Stimulated activated CD4-positive, alpha-beta T cell treated with anti-CD3 and anti-CD28 coated beads, Interleukin-1b, Interleukin-23, amount 100 ng/mL, for 1 hour (primary cell): ENCODE measurements around the gene ACTR6.
"Not testable (repeated sequence)": the region's sequence is repeated elsewhere in the genome, so short reads cannot be mapped to it uniquely, and the experiment has no call there.

Experiments used
- DNase-seq, 2 donors: peaks; one replicate each; pipeline ENCODE4 v3.0.0-alpha.2; 2020; ENCODE audit warnings: low read depth in 2 of 2

ACTR6 gene

DNA sequence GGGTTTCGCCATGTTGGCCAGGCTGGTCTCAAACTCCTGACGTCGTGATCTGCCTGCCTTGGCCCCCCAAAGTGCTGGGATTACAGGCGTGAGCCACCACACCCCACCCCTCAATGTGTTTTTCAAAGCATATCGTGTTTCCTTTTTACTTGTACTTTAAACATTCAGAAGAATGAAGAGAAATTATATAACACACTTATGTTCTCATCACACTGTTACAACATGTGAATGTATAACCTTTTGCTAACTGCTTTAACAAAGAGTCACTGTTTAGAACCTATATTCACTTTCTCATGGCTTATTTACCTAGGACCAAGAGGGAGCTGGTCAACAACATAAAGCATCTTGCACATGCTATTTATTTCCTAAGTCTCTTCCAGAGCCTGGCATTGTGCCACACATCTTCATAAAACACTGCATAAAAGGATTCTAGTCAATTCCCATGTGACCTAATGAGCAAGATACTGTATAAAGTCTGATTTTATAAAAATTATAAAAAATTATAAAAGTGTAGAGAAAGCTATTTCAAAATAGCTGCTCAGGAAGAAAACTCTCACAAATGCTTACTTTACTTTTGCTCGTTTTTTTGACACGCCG lies 16.0 kb upstream of the ACTR6 start:
- no peak for DNase-seq

DNA sequence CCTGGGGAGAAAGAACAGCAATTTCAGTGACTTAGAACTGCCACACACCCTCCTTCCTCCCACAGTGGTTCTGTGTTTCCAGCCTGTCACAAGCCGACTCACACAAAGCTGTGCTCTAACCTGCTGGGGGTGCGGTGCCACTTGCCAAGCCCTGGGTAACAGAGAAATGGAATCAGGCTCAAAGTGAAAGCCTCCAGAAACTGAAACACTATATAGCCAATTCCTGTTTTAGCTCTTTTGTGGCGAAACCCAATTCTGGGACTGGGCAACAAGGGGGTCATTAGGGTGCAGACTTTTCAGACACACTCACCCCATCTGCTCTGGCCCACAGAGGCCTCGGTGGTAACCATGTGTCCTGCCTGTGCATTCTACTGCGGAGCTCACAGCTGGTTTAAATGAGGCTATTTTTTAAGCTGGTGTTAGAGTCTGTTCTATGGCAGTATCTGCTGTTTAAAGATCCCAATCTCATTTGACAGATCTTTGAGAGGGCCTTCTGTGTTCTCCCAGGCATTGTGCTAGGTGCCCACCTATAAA lies 15.2 kb upstream of the ACTR6 start:
- DNase-seq: no peak

DNA sequence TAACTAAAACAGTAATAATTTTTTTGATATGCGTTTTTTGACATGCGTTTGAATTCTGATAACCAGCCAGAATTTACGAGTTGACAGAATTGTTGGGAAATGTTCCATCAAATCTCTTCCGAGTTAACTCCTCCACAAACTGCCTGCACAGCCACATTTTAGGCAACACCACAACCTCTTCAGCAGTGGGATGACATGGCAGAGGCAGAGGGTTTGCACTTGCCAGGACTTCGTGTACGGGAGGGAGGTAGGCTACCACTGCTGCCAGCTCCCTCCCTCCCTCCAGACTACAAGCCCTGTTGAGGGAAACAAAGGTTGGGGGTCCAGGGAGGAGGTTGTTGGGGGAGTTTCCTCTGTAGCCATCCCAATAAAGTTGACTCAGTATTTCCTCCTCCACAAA lies 14.5 kb upstream of the ACTR6 start:
- no peak for DNase-seq

DNA sequence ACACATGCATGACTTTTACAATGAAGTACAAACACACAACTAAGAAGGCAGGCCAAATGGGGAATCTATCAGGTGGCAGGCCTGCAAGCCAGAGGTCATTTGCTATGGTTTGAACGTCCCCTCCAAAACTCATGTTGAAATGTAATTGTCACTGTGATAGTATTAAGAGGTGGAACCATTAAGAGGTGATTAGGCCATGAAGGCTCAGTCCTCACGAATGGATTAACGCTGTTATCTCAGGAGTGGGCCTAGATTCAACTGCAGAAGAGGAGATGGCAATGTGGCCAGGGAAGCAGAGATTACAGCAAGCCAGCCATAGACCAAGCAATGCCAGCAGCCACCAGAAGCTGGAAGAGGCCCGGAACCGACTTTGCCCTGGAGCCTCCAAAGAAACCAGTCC lies 13.5 kb upstream of the ACTR6 start:
- DNase-seq: no peak

DNA sequence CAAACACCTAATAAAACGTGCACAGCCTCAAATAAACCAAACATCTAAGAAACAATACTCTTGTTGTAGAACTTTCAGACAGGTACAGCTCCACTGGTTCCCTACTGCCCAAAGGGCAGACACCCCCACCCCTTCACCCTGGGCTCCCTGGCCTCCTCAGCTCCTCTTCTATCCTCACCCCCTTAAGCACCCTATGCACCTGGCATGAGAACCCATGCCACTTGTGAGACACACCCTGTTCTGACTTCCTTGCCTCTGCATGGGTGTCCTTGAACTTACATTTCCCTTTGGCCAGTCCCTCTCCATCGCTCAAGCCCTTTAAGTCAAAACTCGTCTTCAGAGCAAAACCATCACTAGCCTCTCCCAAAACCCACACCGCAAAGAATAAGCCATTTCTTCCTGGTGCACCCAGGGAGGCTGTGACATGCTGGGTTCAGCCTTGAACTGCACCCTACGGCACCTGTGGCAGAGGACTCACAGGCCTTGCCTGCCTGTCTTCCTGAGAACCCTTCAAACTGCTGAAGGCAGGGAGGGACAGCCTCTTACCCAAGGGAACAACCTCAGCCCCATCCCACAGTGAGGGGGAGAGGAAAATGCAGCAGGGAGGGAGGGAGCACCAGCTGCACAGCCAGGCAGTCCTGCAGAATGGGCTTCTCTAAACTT lies 12.6 kb upstream of the ACTR6 start:
- no peak for DNase-seq

DNA sequence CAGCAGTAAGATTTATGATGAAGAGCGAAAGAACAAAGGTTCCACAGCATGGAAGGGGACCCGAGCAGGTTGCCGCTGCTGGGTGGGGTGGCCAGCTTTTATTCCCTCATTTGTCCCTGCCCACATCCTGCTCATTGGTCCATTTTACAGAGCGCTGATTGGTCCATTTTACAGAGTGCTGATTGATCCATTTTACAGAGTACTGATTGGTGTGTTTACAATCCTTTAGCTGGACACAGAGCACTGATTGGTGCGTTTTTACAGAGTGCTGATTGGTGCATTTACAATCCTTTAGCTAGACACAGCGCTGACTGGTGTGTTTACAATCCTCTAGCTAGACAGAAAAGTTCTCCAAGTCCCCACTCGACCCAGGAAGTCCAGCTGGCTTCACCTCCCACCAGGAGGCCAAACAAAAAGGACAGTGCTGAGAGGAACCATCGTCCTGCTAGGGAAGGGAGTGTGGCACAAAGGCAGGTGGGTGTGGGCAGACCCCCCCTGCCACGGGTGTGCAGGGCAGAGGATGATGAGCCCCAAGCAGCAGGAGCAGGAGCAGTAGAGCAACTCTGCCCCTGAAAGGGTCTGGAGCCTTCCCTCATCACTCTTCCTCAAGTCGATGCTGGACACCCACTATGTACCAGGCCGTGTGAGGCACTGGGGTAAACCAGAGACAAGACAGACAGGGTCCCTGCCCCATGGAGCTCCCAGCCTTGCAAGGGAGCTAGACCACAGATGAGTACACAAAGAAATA lies 11.6 kb upstream of the ACTR6 start:
- not testable (repeated sequence) for DNase-seq

DNA sequence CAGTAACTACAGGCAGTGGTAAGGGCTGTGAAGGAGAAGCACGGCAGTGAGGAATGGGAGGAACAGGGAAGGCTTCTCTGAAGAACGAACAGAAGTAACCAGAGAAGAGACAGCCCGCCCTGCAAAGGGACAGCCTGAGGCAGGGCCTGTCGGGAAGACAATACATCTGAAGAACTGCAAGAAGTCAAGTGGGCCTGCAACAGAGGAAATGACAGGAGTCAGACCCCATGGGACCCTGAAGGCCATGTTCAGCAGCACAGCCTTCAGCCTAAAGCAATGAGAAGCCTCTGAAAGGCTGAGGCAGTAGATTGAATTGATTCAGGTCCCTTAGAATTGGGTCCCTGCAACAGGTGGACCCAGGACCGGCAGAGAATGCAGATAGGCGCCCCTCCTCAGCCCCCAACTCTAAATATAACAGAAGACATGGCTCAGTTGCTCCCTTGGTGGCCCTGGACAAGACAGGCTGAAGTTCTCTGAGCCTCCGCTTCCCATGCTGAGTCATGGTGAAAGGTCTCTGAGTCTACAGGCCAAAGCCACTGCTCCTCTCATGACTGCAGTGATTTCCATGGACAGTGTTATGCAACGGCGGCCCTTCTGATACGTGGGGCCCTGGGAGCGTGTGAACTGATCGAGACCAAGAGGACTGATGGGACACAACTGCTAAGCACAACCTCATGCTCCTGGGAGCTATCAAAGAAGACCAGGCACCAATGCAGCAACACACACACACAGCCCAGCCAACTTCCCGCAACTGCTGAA lies 10.8 kb upstream of the ACTR6 start:
- no peak for DNase-seq

DNA sequence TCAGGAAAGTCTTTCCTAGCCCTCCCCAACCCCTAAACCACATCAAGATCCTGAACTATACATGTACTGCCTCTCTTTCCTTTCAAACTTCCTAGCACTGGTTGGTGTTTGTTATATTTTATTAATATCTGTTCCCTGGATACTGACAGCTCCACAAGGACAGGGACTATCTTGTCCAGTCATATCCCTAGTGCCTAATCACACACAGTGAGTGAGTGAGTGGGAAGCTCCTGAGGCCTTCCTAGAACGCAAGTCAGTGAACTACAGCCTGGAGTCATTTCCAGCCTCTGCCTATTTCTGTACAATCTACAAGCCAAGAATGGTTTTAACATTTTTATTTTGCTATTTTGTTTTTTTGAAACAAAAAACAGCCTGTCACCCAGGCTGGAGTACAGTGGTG lies 7.5 kb upstream of the ACTR6 start:
- no peak for DNase-seq

DNA sequence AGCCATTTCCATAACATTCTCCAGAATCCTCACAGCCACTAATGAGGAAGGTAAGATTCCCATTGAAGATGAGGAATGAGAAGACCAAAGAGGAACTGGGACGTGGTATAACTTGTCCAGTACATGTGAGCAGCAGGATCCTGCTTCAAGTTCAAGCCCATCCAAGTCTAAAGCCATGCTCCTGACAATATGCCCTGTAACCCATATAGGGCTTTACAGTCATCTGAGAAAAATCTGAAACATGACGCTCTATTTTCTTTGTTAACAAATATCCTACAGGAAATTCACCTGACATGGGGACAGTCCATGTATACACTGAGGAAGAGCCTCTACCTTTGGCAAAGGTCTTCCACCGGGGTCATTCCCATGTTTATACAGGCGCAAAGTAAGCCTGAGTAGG lies 3.1 kb upstream of the ACTR6 start:
- no peak for DNase-seq

DNA sequence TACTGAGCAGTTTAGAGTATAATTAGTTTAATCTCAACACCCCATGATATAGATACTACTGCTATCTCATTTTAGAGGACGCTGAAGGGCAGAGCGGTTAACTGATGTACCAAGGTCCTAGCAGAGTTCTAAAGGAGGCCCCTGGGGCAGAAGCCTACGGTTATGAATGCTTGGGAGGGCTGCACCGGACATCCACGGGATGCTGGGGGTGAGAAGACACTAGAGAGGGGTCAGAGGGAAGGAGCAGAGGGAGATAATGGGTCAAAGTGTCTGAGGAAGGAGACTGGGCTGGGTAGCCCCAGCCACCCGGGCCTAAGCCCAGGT lies 1.6 kb upstream of the ACTR6 start:
- no peak for DNase-seq

DNA sequence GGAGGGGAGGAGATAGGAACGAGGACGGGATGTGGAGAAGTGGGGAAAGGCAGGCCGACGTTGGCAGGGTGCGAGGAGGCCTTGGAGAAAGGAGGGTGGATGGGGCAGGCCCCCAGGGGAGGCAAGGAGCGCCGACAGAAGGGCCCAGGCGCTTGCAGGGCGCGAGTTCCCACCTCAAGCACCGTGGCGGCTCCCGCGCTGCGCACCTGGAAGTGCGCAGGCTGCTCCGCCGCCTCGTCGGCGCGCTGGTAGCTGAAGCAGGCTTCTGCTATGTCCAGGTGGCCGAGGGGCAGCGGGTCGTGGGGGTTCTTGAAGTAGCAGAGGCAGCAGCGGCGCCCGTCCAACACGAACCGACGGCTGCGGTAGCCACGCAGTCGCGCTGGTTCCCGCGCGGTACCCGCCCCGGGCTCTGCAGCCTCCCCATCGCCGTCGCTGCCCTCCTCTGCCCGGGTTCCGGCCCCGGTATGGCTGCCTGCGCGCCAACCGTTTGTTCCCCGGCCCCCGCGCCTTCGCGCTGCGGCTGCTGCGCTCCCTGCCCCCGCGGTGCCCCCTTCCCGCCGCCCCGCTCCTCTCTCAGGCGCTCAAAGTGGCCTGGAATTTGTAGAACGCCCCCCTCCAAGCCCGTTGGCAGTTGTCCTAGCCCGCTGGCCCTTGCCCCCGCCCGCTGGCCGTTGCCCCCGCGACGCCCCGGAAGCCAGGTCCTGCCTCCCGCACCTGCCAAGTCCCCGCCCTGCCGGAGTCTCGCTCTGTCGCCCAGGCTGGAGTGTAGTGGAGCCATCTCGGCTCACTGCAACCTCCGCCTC lies 1.1 kb upstream of the ACTR6 start:
- DNase-seq: peak; percentile 19 to 41

DNA sequence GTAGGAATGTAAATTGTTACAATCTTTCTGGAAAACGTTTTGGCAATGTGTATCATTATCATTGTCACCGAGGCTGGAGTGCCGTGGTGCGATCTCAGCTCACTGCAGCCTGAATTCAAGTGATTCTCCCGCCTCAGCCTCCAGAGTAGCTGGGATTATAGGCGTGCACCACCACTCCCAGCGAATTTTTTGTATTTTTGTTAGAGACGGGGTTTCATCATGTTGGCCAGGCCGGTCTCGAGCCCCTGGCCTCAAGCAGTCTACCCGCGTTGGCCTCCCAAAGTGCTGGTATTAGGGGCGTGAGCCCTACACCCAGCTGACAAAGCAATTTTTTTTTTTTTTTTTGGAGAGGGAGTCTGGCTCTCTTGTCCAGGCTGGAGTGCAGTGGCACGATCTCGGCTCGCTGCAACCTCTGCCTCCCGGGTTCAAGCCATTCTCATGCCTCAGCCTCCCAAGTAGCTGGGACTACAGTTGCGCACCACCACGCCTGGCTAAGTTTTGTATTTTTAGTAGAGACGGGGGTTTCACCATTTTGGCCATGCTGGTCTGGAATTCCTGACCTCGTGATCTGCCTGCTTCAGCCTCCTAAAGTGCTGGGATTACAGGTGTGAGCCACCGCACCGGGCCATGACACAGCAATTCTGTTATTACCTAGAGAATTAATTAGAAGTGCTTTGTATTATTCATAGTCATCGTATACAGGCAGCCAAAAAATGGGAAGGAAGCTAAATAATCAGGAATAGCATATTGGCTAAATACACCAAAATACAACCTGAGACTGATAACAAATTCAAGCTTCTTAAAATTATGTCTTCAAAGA lies 1.2 kb downstream of the ACTR6 start:
- no peak for DNase-seq

DNA sequence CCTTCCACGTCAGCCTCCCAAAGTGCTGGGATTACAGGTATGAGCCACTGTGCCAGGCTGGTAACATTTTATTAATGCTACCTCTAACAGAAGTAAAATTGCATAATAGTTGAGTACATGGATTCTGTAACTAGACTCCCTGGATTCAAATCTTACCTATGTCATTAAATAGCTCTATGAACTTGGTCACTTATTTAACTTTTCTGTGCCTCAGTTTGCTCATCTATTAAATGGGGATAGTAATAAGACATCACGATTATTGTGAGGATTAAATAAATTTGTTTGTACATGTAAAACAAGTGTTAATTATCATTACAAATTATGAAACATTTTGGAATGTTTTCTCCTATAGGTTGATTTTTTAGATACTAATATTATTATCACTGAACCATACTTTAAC lies 6.7 kb downstream of the ACTR6 start:
- DNase-seq: no peak

DNA sequence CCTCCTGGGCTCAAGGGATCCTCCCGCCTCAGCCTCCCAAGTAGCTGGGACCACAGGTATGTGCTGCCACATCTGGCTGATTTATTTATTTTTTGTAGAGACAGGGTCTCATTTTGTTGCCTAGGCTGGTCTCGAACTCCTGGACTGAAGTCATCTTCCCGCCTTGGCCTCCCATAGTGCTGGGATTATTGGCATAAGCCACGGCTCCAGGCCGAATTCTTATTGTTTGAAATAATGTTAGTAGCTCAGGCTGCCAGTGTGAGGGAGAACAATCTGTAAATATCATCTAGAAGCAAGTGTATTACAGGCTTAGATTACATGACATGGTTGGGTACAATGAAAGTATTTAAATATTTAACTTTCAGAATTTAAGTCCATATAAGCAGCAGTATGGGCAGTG lies 8.2 kb downstream of the ACTR6 start:
- DNase-seq: no peak

DNA sequence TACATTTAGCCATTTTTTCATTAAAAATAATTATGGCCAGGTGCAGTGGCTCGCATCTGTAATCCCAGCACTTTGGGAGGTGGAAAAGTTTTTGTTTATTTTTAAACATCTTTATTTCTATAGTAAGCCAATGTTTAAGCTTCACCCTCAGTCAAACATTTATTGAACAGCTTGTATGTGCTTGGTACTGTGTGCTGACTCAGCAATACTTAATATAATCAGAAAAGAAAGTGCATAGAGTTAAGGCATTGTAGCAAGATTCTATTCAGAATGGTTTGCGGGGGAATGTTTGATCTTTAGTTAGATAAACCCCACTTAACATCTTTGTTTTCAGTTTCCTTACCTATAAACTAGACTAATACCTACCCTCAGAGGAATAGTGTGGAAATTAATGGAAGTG lies 11.1 kb downstream of the ACTR6 start:
- no peak for DNase-seq

DNA sequence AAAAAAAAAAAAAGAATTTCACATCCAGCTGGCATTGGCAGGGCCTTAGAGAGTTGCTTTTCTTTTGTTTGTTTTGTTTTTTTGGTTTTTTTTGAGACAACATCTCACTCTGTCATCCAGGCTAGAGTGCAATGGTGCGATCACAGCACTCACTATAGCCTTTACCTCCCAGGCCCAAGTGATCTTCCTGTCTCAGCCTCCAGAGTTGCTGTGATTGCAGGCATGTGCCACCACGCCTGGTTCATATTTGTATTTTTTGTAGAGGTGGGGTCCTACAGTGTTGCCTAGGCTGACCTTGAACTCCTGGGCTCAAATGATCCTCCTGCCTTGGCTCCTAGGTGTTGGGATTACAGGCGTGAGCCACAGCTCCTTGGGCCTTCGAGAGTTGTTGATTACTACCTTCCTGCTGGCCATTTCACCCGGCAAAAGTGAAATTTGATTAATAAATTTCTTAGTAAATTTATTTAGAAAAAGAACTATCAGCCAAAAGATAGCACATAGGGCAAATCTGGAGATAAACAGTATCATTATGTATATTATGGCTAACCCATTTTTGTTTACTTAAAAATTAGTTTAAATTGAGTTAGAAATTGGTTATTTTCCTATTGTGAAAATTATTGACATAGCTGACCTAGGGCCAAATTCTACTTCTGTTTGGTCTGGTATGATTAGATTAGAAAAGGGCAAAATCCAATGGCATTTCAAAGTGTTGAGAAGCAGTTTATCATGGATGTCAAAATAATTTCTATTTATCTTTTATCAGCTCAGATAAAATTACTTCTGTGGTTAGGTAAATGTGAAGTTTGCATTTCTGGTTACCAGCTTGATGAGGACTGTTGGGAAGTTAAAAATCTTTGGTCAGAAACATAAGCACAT lies 12.6 kb downstream of the ACTR6 start:
- no peak for DNase-seq

DNA sequence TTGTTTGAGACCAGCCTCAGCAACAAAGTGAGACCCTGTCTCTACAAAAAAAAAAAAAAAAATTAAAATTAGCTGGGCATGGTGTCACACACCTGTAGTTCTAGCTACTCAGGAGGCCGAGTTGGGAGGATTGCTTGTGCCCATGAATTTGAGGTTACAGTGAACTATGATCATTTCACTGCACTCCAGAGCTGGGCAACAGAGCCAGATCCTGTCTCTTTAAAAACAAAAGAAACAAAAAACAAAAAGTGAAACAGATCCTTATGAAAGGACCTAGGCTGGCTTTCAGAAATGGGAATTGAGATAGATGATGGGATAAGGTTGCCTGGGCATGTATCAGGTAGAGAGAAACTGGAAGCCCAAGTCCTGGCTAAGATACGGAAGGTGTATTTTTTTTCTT lies 13.9 kb downstream of the ACTR6 start:
- DNase-seq: no peak

DNA sequence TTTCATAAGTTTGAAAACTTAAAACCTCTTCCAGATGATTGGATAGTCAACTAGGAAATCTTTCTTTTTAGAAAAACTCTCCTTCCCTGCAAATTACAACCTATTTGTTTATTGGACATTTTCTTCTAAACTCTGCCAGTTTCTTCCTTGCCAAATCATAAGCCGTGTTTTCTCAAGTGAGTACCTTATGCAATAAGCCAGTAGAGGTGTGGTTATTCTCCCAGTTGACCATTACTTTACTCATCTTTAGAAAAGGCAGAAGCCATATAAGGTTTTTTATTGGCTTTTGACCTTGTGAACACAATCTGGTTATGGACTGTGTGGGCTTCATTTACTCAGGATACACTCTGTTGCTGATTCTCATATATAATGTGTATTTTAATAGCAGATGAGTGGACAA lies 14.6 kb downstream of the ACTR6 start:
- DNase-seq: no peak

DNA sequence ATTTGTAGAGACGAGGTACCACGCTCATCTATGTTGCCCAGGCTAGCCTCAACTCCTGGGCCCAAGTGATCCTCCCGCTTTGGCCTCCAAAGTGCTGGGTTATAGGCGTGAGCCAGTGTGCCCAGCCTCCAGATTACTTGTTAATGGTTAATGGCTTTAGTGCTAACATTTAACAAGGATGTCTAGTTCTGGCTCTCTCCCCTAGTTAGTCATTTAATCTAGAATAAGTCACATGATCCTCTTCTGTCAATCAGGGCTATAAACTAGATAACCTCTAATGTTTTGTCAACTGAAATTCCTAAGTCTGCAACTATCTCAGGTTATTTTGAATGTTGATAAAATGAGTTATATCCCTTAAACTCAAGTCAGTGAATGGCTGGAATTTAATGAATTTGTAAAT lies 15.7 kb downstream of the ACTR6 start:
- no peak for DNase-seq
